ENCODE results near the gene ENTR1.

Gene ENTR1

GRCh38 chr9:136439481-136440408 lies 29.3 kb upstream of the ENTR1 start, which contains the start of gene INPP5E (continued):
- TF ChIP-seq ZBTB20 (tag by site-specific recombination; IDR thresholded peaks at IDR 0.05) = peak; percentile 79
- TF ChIP-seq ZNF398 (tag by site-specific recombination; IDR thresholded peaks at IDR 0.05) = no peak; the same call in 1 of the 2 replicates
- TF ChIP-seq ZNF335 (tag by site-specific recombination; conservative IDR thresholded peaks at IDR 0.05) = peak; percentile 68
- TF ChIP-seq GFI1B (tag by site-specific recombination; IDR thresholded peaks at IDR 0.05) = no peak
- no peak for TF ChIP-seq REPIN1 (tag by site-specific recombination; IDR thresholded peaks at IDR 0.05; ENCODE audit: low read depth)
- TF ChIP-seq, protein P1, sequence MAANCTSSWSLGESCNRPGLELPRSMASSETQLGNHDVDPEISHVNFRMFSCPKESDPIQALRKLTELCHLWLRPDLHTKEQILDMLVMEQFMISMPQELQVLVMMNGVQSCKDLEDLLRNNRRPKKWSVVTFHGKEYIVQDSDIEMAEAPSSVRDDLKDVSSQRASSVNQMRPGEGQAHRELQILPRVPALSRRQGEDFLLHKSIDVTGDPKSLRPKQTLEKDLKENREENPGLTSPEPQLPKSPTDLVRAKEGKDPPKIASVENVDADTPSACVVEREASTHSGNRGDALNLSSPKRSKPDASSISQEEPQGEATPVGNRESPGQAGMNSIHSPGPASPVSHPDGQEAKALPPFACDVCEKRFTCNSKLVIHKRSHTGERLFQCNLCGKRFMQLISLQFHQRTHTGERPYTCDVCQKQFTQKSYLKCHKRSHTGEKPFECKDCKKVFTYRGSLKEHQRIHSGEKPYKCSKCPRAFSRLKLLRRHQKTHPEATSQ (tag by site-specific recombination; IDR thresholded peaks at IDR 0.05) = peak; percentile 47; the same call in 1 of the 2 replicates
- TF ChIP-seq ZNF366 (tag by site-specific recombination; conservative IDR thresholded peaks at IDR 0.05) = no peak
- TF ChIP-seq KLF10 (tag by site-specific recombination; IDR thresholded peaks at IDR 0.05) = 0 out of 2 replicates have a peak, but pooled peaks have one; percentile 51
- no peak for TF ChIP-seq ZNF621 (tag by site-specific recombination; IDR thresholded peaks at IDR 0.05)
- no peak for TF ChIP-seq ZNF248 (tag by site-specific recombination; IDR thresholded peaks at IDR 0.05)
- TF ChIP-seq KLF8 (tag by site-specific recombination; IDR thresholded peaks at IDR 0.05) = peak; percentile 65; the same call in 1 of the 2 replicates

GRCh38 chr9:136438548-136439480 lies 28.4 kb upstream of the ENTR1 start:
- Histone ChIP-seq H3K36me3 (ENCODE audit: control insufficient read depth in 2 of 2, insufficient read depth in 1 of 2, low read length in 2 of 2) (peaks cover 0 to 73% of the 10 kb centered on the region in 2 experiments; a peak in 2 of 3 replicates), H3K27ac (ENCODE audit: extremely low read depth, low read depth, low read length) (peak overlapping the region; percentile 89; the same call in 1 of the 2 replicates), H3K4me1 (ENCODE audit: control insufficient read depth, insufficient read depth, low read length) (0 out of 2 replicates have a peak, but pooled peaks cover 2% of the 10 kb centered on the region), H3K4me3 (ENCODE audit: low read depth, low read length) (peak overlapping the region; percentile 81), H3K9me3 (ENCODE audit: control insufficient read depth, insufficient read depth, low read depth, low read length) (no peaks in the 10 kb centered on the region)
- ChIA-PET POLR2A (interaction anchor here (0.8 to 1.7 kb wide), 5 partner anchors 14 to 76 kb away, joined by 3 to 6 read pairs (median 3); no protein-coding TSS in a partner anchor), CTCF (interaction anchor here (0.6 to 3.9 kb wide), 6 partner anchors 27 to 195 kb away, joined by 3 to 17 read pairs (median 5); no protein-coding TSS in a partner anchor)
- TF ChIP-seq ZBTB20 (tag by site-specific recombination; IDR thresholded peaks at IDR 0.05) = peak; percentile 80
- TF ChIP-seq KLF9 (tag by site-specific recombination; IDR thresholded peaks at IDR 0.05; ENCODE audit: low read depth) = peak; percentile 65
- TF ChIP-seq ZNF335 (tag by site-specific recombination; conservative IDR thresholded peaks at IDR 0.05) = peak; percentile 95
- no peak for TF ChIP-seq ZNF169 (tag by site-specific recombination; IDR thresholded peaks at IDR 0.05)
- TF ChIP-seq, protein P2, sequence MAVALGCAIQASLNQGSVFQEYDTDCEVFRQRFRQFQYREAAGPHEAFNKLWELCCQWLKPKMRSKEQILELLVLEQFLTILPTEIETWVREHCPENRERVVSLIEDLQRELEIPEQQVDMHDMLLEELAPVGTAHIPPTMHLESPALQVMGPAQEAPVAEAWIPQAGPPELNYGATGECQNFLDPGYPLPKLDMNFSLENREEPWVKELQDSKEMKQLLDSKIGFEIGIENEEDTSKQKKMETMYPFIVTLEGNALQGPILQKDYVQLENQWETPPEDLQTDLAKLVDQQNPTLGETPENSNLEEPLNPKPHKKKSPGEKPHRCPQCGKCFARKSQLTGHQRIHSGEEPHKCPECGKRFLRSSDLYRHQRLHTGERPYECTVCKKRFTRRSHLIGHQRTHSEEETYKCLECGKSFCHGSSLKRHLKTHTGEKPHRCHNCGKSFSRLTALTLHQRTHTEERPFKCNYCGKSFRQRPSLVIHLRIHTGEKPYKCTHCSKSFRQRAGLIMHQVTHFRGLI (tag by site-specific recombination; IDR thresholded peaks at IDR 0.05) = peak; percentile 94
- peak; percentile 64 for TF ChIP-seq KLF1 (tag by site-specific recombination; IDR thresholded peaks at IDR 0.05)
- TF ChIP-seq, protein P3, sequence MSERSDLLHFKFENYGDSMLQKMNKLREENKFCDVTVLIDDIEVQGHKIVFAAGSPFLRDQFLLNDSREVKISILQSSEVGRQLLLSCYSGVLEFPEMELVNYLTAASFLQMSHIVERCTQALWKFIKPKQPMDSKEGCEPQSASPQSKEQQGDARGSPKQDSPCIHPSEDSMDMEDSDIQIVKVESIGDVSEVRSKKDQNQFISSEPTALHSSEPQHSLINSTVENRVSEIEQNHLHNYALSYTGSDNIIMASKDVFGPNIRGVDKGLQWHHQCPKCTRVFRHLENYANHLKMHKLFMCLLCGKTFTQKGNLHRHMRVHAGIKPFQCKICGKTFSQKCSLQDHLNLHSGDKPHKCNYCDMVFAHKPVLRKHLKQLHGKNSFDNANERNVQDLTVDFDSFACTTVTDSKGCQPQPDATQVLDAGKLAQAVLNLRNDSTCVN (tag by site-specific recombination; optimal IDR thresholded peaks at IDR 0.05) = peak; percentile 60
- TF ChIP-seq ZNF692 (tag by site-specific recombination; IDR thresholded peaks at IDR 0.05) = peak; percentile 69
- peak; percentile 46; the same call in 1 of the 2 replicates for TF ChIP-seq ZFP69B (tag by site-specific recombination; IDR thresholded peaks at IDR 0.05)
- TF ChIP-seq, protein P4, sequence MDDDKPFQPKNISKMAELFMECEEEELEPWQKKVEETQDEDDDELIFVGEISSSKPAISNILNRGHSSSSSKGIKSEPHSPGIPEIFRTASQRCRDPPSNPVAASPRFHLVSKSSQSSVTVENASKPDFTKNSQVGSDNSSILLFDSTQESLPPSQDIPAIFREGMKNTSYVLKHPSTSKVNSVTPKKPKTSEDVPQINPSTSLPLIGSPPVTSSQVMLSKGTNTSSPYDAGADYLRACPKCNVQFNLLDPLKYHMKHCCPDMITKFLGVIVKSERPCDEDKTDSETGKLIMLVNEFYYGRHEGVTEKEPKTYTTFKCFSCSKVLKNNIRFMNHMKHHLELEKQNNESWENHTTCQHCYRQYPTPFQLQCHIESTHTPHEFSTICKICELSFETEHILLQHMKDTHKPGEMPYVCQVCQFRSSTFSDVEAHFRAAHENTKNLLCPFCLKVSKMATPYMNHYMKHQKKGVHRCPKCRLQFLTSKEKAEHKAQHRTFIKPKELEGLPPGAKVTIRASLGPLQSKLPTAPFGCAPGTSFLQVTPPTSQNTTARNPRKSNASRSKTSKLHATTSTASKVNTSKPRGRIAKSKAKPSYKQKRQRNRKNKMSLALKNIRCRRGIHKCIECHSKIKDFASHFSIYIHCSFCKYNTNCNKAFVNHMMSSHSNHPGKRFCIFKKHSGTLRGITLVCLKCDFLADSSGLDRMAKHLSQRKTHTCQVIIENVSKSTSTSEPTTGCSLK (tag by site-specific recombination; IDR thresholded peaks at IDR 0.05) = no peak
- no peak for TF ChIP-seq SP2 (tag by site-specific recombination; IDR thresholded peaks at IDR 0.05)
- TF ChIP-seq ZNF221 (tag by site-specific recombination; IDR thresholded peaks at IDR 0.05; ENCODE audit: borderline replicate concordance) = no peak
- TF ChIP-seq ZNF138 (tag by site-specific recombination; IDR thresholded peaks at IDR 0.05; ENCODE audit: borderline replicate concordance) = no peak

Measured in HEK293 (cell line).